HG03469 (cell line): Measurements from ENCODE around the gene PAK5.

Source experiments
- ATAC-seq: cut with Tn5 transposase; IDR thresholded peaks from one replicate; pipeline ENCODE4 v1.9.1; 2021; ENCODE audit warnings: mild to moderate bottlenecking, moderate library complexity, moderate number of reproducible peaks; ENCODE audit not compliant: unreplicated experiment

The PAK5 gene

GRCh38 chr20:9627219-9627618 is 211.7 kb downstream of the PAK5 start:
- ATAC-seq = no peak

- no peak for ATAC-seq
These were observed 212.5 kb downstream of the PAK5 start for GRCh38 chr20:9626357-9626756.

- no peak for ATAC-seq
These were observed 220.9 kb downstream of the PAK5 start for GRCh38 chr20:9617940-9618339.

GRCh38 chr20:9616833-9617461 is 221.9 kb downstream of the PAK5 start:
- peak; percentile 35 for ATAC-seq

GRCh38 chr20:9616455-9616805 is 222.4 kb downstream of the PAK5 start:
- ATAC-seq = no peak

GRCh38 chr20:9615766-9616454 is 223.0 kb downstream of the PAK5 start:
- ATAC-seq = peak; percentile 99

- no peak for ATAC-seq
These were observed 223.8 kb downstream of the PAK5 start for GRCh38 chr20:9615118-9615517.

GRCh38 chr20:9613871-9614270 is 225.0 kb downstream of the PAK5 start:
- no peak for ATAC-seq

- ATAC-seq = no peak
These were observed 227.0 kb downstream of the PAK5 start for GRCh38 chr20:9611921-9612320.

GRCh38 chr20:9610665-9611064 is 228.2 kb downstream of the PAK5 start:
- no peak for ATAC-seq

GRCh38 chr20:9609887-9610502 is 228.9 kb downstream of the PAK5 start:
- ATAC-seq = peak; percentile 39

- no peak for ATAC-seq
These were observed 230.1 kb downstream of the PAK5 start for GRCh38 chr20:9608639-9609340.

GRCh38 chr20:9602847-9603183 is 236.1 kb downstream of the PAK5 start:
- ATAC-seq = no peak

- no peak for ATAC-seq
These were observed 238.3 kb downstream of the PAK5 start for GRCh38 chr20:9600562-9600961.

GRCh38 chr20:9597547-9597946 is 241.3 kb downstream of the PAK5 start:
- ATAC-seq = no peak

GRCh38 chr20:9595763-9596162 is 243.1 kb downstream of the PAK5 start:
- no peak for ATAC-seq

GRCh38 chr20:9594284-9594875 is 244.5 kb downstream of the PAK5 start:
- no peak for ATAC-seq

- no peak for ATAC-seq
These were observed 246.5 kb downstream of the PAK5 start for GRCh38 chr20:9592419-9592818.

- no peak for ATAC-seq
These were observed 247.8 kb downstream of the PAK5 start for GRCh38 chr20:9591080-9591479.

GRCh38 chr20:9590189-9590588 is 248.7 kb downstream of the PAK5 start:
- ATAC-seq = no peak

GRCh38 chr20:9588706-9589105 is 250.2 kb downstream of the PAK5 start:
- no peak for ATAC-seq
